Keratinocyte (primary cell): ENCODE data around the gene C3orf20. TPM values are rescaled to one million over a fixed set of nuclear protein-coding genes. Genes with fewer than 3 reads are reported as not detected.

Source experiments
- DNase-seq: peaks from one replicate; pipeline ENCODE4 v3.0.0-alpha.2; 2011; ENCODE audit warnings: low read depth, missing footprints, low spot score
- FAIRE-seq: peaks from 2 replicates; lab custom pipeline; 2011; peaks lifted over from hg19 to GRCh38; lab: Jason Lieb, UNC
- H2AFZ ChIP-seq: 2 replicates; pipeline ENCODE4 v1.6.0; 2012; ENCODE audit warnings: low read length, control low read depth, inconsistent platforms; ENCODE audit not compliant: control insufficient read depth
- H3K27ac ChIP-seq: 2 replicates; pipeline ENCODE4 v1.5.1; 2011; ENCODE audit warnings: low read length; ENCODE audit not compliant: control insufficient read depth, insufficient read depth
- H3K27me3 ChIP-seq: 3 replicates; pipeline ENCODE4 v1.6.0; 2011; ENCODE audit warnings: low read length; ENCODE audit not compliant: control insufficient read depth, insufficient read depth; ENCODE audit errors: extremely low read depth
- H3K36me3 ChIP-seq, 2 experiments: 2 replicates in 1 of 2; 3 replicates in 1 of 2; pipeline ENCODE4 v1.5.1; 2011; ENCODE audit warnings: low read length in 2 of 2, mild to moderate bottlenecking in 1 of 2; ENCODE audit not compliant: control insufficient read depth in 2 of 2, insufficient read depth in 2 of 2; ENCODE audit errors: extremely low read depth in 1 of 2
- H3K4me1 ChIP-seq: 3 replicates; pipeline ENCODE4 v1.5.1; 2011; ENCODE audit warnings: low read length; ENCODE audit not compliant: control insufficient read depth, insufficient read depth; ENCODE audit errors: extremely low read depth
- H3K4me2 ChIP-seq: 3 replicates; pipeline ENCODE4 v1.6.0; 2011; ENCODE audit warnings: low read depth, low read length; ENCODE audit not compliant: control insufficient read depth, insufficient read depth; ENCODE audit errors: extremely low read depth
- H3K4me3 ChIP-seq, 3 experiments: fragments of 200-600 bp in 1 of 3; sonication (generic) in 1 of 3; 2 replicates in 2 of 3; 3 replicates in 1 of 3; pipeline ENCODE4 v1.5.1; 2011 to 2016; ENCODE audit warnings: low read length in 3 of 3, mild to moderate bottlenecking in 3 of 3, control low read depth in 2 of 3, inconsistent platforms in 1 of 3, low read depth in 1 of 3, mixed read lengths in 1 of 3, mixed run types in 1 of 3, moderate library complexity in 1 of 3; ENCODE audit not compliant: control insufficient read depth in 2 of 3, insufficient read depth in 2 of 3; ENCODE audit errors: extremely low read depth in 1 of 3
- H3K79me2 ChIP-seq: 2 replicates; pipeline ENCODE4 v1.6.0; 2012; ENCODE audit warnings: low read length; ENCODE audit not compliant: control insufficient read depth, insufficient read depth
- H3K9ac ChIP-seq: 3 replicates; pipeline ENCODE4 v1.6.0; 2011; ENCODE audit warnings: low read length; ENCODE audit not compliant: control insufficient read depth, insufficient read depth; ENCODE audit errors: extremely low read depth
- H3K9me1 ChIP-seq: 3 replicates; pipeline ENCODE4 v1.6.0; 2011; ENCODE audit warnings: low read length; ENCODE audit not compliant: control insufficient read depth, insufficient read depth; ENCODE audit errors: extremely low read depth
- H3K9me3 ChIP-seq: 2 replicates; pipeline ENCODE4 v1.5.1; 2012; ENCODE audit warnings: low read depth, low read length; ENCODE audit not compliant: control insufficient read depth
- H4K20me1 ChIP-seq: 3 replicates; pipeline ENCODE4 v1.6.0; 2011; ENCODE audit warnings: low read length; ENCODE audit not compliant: control insufficient read depth, insufficient read depth; ENCODE audit errors: extremely low read depth
- EZH2 ChIP-seq: IDR thresholded peaks from one replicate; pipeline ENCODE4 v1.6.1; 2012; ENCODE audit warnings: inconsistent platforms, mild to moderate bottlenecking, low read length, moderate library complexity
- dilution Hi-C: fragments of 300-500 bp; cut with MboI; formaldehyde crosslinking; loops from one replicate; pipeline ENCODE4 v1.7.0; 2020; ENCODE audit warnings: low sequenced_read_pairs; ENCODE audit not compliant: extremely low pct_ligation_motif_present
- polyA plus RNA-seq, 5 experiments: library from polyadenylated mRNA; depleted of rRNA in 3 of 5; stranded (reverse) in 3 of 5; stranded (forward) in 1 of 5; unstranded in 1 of 5; fragments of >200 nt; gene quantifications; 1 replicate in 1 of 5; 2 replicates in 3 of 5; 3 replicates in 1 of 5; pipeline versions ENCODE4 v1.2.1 to v1.2.3, GENCODE V29; 2011 to 2012; ENCODE audit warnings: missing spikeins in 2 of 5, low read depth in 1 of 5, low replicate concordance in 1 of 5
- TF ChIP-seq, protein P1 (sequence below), 3 experiments: IDR thresholded peaks in 1 of 3; conservative IDR thresholded peaks in 1 of 3; optimal IDR thresholded peaks in 1 of 3; 2 replicates in 2 of 3; 3 replicates in 1 of 3; pipeline versions ENCODE3 to v1.5.1; 2011; ENCODE audit warnings: low read length in 3 of 3, mild to moderate bottlenecking in 3 of 3, moderate library complexity in 2 of 3, control low read depth in 1 of 3, inconsistent platforms in 1 of 3; ENCODE audit not compliant: insufficient read depth in 2 of 3; ENCODE audit errors: extremely low read depth in 1 of 3

Gene C3orf20
- polyA plus RNA-seq, 1 donor (not counting 4 experiments of a cell fraction or from before 2014, with no cell fraction given) = not detected

DNA sequence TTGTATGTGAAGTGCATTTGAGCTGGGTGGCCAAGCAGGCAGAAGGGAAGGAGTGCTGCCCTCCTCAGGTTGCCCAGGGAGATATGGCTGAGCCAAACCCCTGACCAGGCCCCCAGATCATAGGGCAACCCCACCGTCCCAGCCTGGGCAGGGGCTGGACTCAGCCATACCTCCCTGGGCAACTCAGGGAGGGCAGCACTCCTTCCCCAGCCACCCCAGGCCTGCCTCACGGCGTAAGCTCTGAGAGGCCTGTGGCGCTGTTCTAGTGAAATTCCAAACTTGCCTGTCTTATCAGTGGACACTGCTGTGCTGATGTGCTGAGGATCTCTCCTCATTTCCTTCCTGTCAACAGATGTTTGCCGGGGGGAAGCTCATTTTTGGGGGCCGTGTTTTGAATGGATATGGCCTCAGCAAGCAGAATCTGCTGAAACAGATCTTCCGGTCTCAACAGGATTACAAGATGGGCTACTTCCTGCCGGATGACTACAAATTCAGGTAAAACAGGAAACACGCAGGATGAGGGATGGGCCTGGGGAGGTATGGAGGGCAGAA, 86.3 kb downstream of the C3orf20 start:
- DNase-seq (no peak), FAIRE-seq (no peak)
- H4K20me1 ChIP-seq = no peaks in the 10 kb centered on the region
- H3K79me2 ChIP-seq = no peaks in the 10 kb centered on the region
- no peaks in the 10 kb centered on the region for H3K9me1 ChIP-seq
- no peaks in the 10 kb centered on the region for H3K9me3 ChIP-seq
- H3K9ac ChIP-seq = no peak overlapping the region
- H3K4me1 ChIP-seq = no peaks in the 10 kb centered on the region
- H3K4me3 ChIP-seq = no peak overlapping the region
- H3K4me2 ChIP-seq = no peak overlapping the region
- dilution Hi-C loops = no loop called here
- TF ChIP-seq, protein P1, sequence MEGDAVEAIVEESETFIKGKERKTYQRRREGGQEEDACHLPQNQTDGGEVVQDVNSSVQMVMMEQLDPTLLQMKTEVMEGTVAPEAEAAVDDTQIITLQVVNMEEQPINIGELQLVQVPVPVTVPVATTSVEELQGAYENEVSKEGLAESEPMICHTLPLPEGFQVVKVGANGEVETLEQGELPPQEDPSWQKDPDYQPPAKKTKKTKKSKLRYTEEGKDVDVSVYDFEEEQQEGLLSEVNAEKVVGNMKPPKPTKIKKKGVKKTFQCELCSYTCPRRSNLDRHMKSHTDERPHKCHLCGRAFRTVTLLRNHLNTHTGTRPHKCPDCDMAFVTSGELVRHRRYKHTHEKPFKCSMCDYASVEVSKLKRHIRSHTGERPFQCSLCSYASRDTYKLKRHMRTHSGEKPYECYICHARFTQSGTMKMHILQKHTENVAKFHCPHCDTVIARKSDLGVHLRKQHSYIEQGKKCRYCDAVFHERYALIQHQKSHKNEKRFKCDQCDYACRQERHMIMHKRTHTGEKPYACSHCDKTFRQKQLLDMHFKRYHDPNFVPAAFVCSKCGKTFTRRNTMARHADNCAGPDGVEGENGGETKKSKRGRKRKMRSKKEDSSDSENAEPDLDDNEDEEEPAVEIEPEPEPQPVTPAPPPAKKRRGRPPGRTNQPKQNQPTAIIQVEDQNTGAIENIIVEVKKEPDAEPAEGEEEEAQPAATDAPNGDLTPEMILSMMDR (optimal IDR thresholded peaks at IDR 0.05 in 1 of 3, IDR thresholded peaks at IDR 0.05 in 1 of 3, conservative IDR thresholded peaks at IDR 0.05 in 1 of 3; ENCODE audit: extremely low read depth in 1 of 3, insufficient read depth in 2 of 3, low read length in 3 of 3) = peak in 1 of 3 experiments; percentile 30
- TF ChIP-seq EZH2 = no peak
- H3K27me3 ChIP-seq = no peaks in the 10 kb centered on the region
- H2AFZ ChIP-seq = no peak overlapping the region
- H3K27ac ChIP-seq = no peak overlapping the region
- no peaks in the 10 kb centered on the region for H3K36me3 ChIP-seq

DNA sequence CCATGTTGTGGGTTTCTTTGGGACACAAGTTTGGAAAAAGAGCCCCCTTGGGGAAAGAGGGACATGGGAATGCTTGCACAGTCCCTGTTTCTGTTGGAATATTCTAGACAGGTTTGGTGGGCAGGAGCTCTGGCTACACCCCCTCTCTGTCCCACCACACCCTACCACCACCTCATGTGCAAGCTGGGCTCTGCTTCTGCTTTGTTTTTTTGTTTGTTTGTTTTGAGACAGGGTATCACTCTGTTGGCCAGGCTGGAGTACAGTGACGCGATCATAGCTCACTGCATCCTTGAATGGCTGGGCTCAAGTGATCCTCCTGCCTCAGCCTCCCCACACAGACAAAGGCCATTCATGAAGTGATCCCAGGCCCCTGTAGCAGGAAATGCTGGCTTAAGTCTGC, 86.9 kb downstream of the C3orf20 start:
- no peak for DNase-seq
- no peak for FAIRE-seq
- dilution Hi-C loops = no loop called here

More for the DNA sequence above, 86.9 kb downstream of the C3orf20 start:
- Histone ChIP-seq H4K20me1 (no peaks in the 10 kb centered on the region), H3K27me3 (no peaks in the 10 kb centered on the region), H3K9me1 (no peaks in the 10 kb centered on the region), H3K27ac (no peak overlapping the region), H3K79me2 (no peaks in the 10 kb centered on the region), H3K9me3 (no peaks in the 10 kb centered on the region), H3K9ac (no peak overlapping the region), H3K4me1 (no peaks in the 10 kb centered on the region), H2AFZ (no peak overlapping the region), H3K36me3 (no peaks in the 10 kb centered on the region), H3K4me3 (no peak overlapping the region), H3K4me2 (no peak overlapping the region)
- TF ChIP-seq EZH2 = no peak
- TF ChIP-seq, protein P1 (optimal IDR thresholded peaks at IDR 0.05 in 1 of 3, IDR thresholded peaks at IDR 0.05 in 1 of 3, conservative IDR thresholded peaks at IDR 0.05 in 1 of 3; ENCODE audit: extremely low read depth in 1 of 3, insufficient read depth in 2 of 3, low read length in 3 of 3) = no peak
